K562 (cell line): ENCODE data around the gene FOSL2. TPM values are rescaled to one million over a fixed set of nuclear protein-coding genes. Genes with fewer than 3 reads are reported as not detected.

Experiments used
- ATAC-seq: fragments of 200-7000 bp; cut with Tn5 transposase; 3 replicates; pipeline ENCODE4 v1.9.1; 2020; ENCODE audit warnings: moderate library complexity
- BruUV-seq: library from RNA; stranded (reverse); fragments of 400-500 nt; replicated peaks from 2 replicates; lab custom pipeline; 2021; lab: Mats Ljungman, UMichigan
- CTCF ChIA-PET: fragments of 300-600 bp; formaldehyde crosslinking; extraction: SDS; loops from one replicate; lab custom pipeline; 2021; ENCODE audit warnings: low intra/inter-chr PET ratio; lab: Yijun Ruan, JAX
- POLR2A ChIA-PET: fragments of 300-600, 350-650 bp; sonication (Branson Sonifier 250); formaldehyde crosslinking; extraction: SDS; loops from one replicate; lab custom pipeline; 2021; ENCODE audit warnings: antibody characterized with exemption, inconsistent platforms; lab: Yijun Ruan, JAX
- DNase-seq, 4 experiments: peaks; one replicate each; pipeline versions ENCODE4 v3.0.0 to v3.0.0-alpha.2; 2011 to 2018; ENCODE audit warnings: low spot score in 3 of 4, mixed read lengths in 3 of 4; ENCODE audit errors: extremely low read depth in 1 of 4
- FAIRE-seq: peaks from 2 replicates; lab custom pipeline; 2011; peaks lifted over from hg19 to GRCh38; lab: Jason Lieb, UNC
- H2AFZ ChIP-seq: 2 replicates; pipeline ENCODE4 v1.6.0; 2011; ENCODE audit warnings: low read depth, low read length, control low read depth, inconsistent platforms
- H3K27ac ChIP-seq: fragments of 200-600 bp; 3 replicates; pipeline ENCODE4 v1.8.0; 2011; ENCODE audit warnings: low read depth, mild to moderate bottlenecking, control low read depth, inconsistent platforms, low read length, moderate library complexity, mixed read lengths; ENCODE audit errors: extremely low read depth
- H3K27me3 ChIP-seq, 2 experiments: fragments of 300-600 bp in 1 of 2; 2 replicates in 1 of 2; 3 replicates in 1 of 2; pipeline versions ENCODE4 v1.6.0 to v1.8.0; 2011; ENCODE audit warnings: inconsistent platforms in 2 of 2, low read length in 2 of 2, mild to moderate bottlenecking in 1 of 2, mixed read lengths in 1 of 2, moderate library complexity in 1 of 2; ENCODE audit not compliant: control insufficient read depth in 2 of 2, insufficient read depth in 2 of 2
- H3K36me3 ChIP-seq: fragments of 300-600 bp; 3 replicates; pipeline ENCODE4 v1.8.0; 2011; ENCODE audit warnings: mild to moderate bottlenecking, low read length, inconsistent platforms; ENCODE audit not compliant: control insufficient read depth, insufficient read depth
- H3K4me1 ChIP-seq, 2 experiments: fragments of 200-600 bp in 1 of 2; replicated peaks in 1 of 2; 2 replicates in 1 of 2; 3 replicates in 1 of 2; pipeline versions ENCODE4 v1.5.1 to v1.8.0; 2011; ENCODE audit warnings: inconsistent platforms in 2 of 2, low read length in 2 of 2, mild to moderate bottlenecking in 1 of 2, mixed read lengths in 1 of 2, moderate library complexity in 1 of 2; ENCODE audit not compliant: control insufficient read depth in 2 of 2, insufficient read depth in 2 of 2
- H3K4me2 ChIP-seq: 2 replicates; pipeline ENCODE4 v1.6.1; 2011; ENCODE audit warnings: low read length, control low read depth, inconsistent platforms, mixed read lengths; ENCODE audit not compliant: insufficient read depth
- H3K4me3 ChIP-seq: fragments of 200-600 bp; sonication (generic), shearing (Covaris generic); 2 replicates; pipeline ENCODE4 v1.5.1; 2016; ENCODE audit warnings: control low read depth, inconsistent platforms
- H3K79me2 ChIP-seq: fragments of 200-600 bp; 3 replicates; pipeline ENCODE4 v1.8.0; 2011; ENCODE audit warnings: low read length, inconsistent platforms; ENCODE audit not compliant: control insufficient read depth, insufficient read depth
- H3K9ac ChIP-seq, 2 experiments: 2 replicates each; pipeline versions ENCODE4 v1.6.0 to v1.6.1; 2011; ENCODE audit warnings: low read depth in 2 of 2, low read length in 2 of 2, control low read depth in 1 of 2, inconsistent platforms in 1 of 2, mild to moderate bottlenecking in 1 of 2, mixed read lengths in 1 of 2; ENCODE audit not compliant: insufficient read depth in 1 of 2
- H3K9me1 ChIP-seq: one replicate; pipeline ENCODE4 v1.6.0; 2011; ENCODE audit warnings: inconsistent platforms, mild to moderate bottlenecking, low read length, moderate library complexity; ENCODE audit not compliant: control insufficient read depth, insufficient read depth
- H3K9me3 ChIP-seq: replicated peaks from 2 replicates; pipeline ENCODE4 v1.5.1; 2011; ENCODE audit warnings: low read depth, low read length, inconsistent platforms; ENCODE audit not compliant: control insufficient read depth, insufficient read depth
- H4K20me1 ChIP-seq: replicated peaks from 2 replicates; pipeline ENCODE4 v1.6.1; 2011; ENCODE audit warnings: low read length, inconsistent platforms, mixed read lengths; ENCODE audit not compliant: control insufficient read depth, insufficient read depth
- BRF2 ChIP-seq: IDR thresholded peaks from 3 replicates; pipeline ENCODE4 v1.6.1; 2011; ENCODE audit warnings: borderline replicate concordance, mild to moderate bottlenecking; ENCODE audit not compliant: insufficient read length, insufficient read depth
- ELF1 ChIP-seq: fragments of 200-800 bp; sonication (Bioruptor generic); IDR thresholded peaks from 2 replicates; pipeline ENCODE4 v1.6.1; 2016; ENCODE audit warnings: missing genetic modification characterization, missing compliant biosample characterization
- HDAC3 ChIP-seq: fragments of 450-650 bp; IDR thresholded peaks from 2 replicates; pipeline ENCODE4 v1.6.1; 2018; ENCODE audit warnings: borderline replicate concordance, mild to moderate bottlenecking, moderate library complexity; ENCODE audit not compliant: partially characterized antibody
- ID3 ChIP-seq, 2 experiments: fragments of 250-450 bp in 1 of 2; fragments of 450-650 bp in 1 of 2; sonication (Bioruptor Pico) in 1 of 2; IDR thresholded peaks; 2 replicates each; pipeline versions ENCODE4 v1.6.1 to v1.8.0; 2016 to 2021; ENCODE audit warnings: mild to moderate bottlenecking in 2 of 2, moderate library complexity in 2 of 2, missing compliant biosample characterization in 1 of 2, missing genetic modification characterization in 1 of 2
- JUND ChIP-seq, 2 experiments: IDR thresholded peaks; 2 replicates in 1 of 2; 3 replicates in 1 of 2; pipeline ENCODE4 v1.6.1; 2011; ENCODE audit warnings: borderline replicate concordance in 2 of 2, low read depth in 2 of 2, low read length in 2 of 2, improper control_type of control experiment in 1 of 2, missing biosample characterization in 1 of 2, missing genetic modification characterization in 1 of 2, missing genetic modification reagents in 1 of 2
- KLF13 ChIP-seq: fragments of 450-650 bp; IDR thresholded peaks from 2 replicates; pipeline ENCODE4 v1.6.1; 2016; ENCODE audit warnings: missing genetic modification characterization, low read depth, mild to moderate bottlenecking, missing compliant biosample characterization, moderate library complexity, borderline replicate concordance
- MECOM ChIP-seq: fragments of 250-450 bp; sonication (Bioruptor Pico); IDR thresholded peaks from 2 replicates; pipeline ENCODE4 v1.8.0; 2022; ENCODE audit warnings: inconsistent platforms
- MNT ChIP-seq, 2 experiments: fragments of 450-650 bp; conservative IDR thresholded peaks; 2 replicates each; pipeline ENCODE4 v1.6.1; 2017; ENCODE audit warnings: mild to moderate bottlenecking in 2 of 2, moderate library complexity in 2 of 2
- OTX1 ChIP-seq: fragments of 450-650 bp; formaldehyde crosslinking; IDR thresholded peaks from 2 replicates; pipeline ENCODE4 v1.4.0; 2022; ENCODE audit warnings: mild to moderate bottlenecking
- PHF20 ChIP-seq: fragments of 450-650 bp; IDR thresholded peaks from 2 replicates; pipeline ENCODE4 v1.6.1; 2018; ENCODE audit not compliant: partially characterized antibody
- PML ChIP-seq: IDR thresholded peaks from 2 replicates; pipeline ENCODE4 v1.6.1; 2012; ENCODE audit warnings: low read length, inconsistent platforms
- POLR2AphosphoS5 ChIP-seq: IDR thresholded peaks from 2 replicates; pipeline ENCODE4 v1.6.1; 2011; ENCODE audit warnings: mild to moderate bottlenecking, low read depth, low read length, moderate library complexity; ENCODE audit not compliant: control insufficient read depth, insufficient read depth
- RBM17 ChIP-seq: fragments of 200-400 bp; formaldehyde crosslinking; IDR thresholded peaks from 2 replicates; pipeline ENCODE4 v1.6.1; 2017; ENCODE audit warnings: low read depth, mild to moderate bottlenecking, low read length, borderline replicate concordance
- SP2 ChIP-seq: IDR thresholded peaks from 2 replicates; pipeline ENCODE4 v1.6.1; 2011; ENCODE audit warnings: mild to moderate bottlenecking, low read depth, low read length, moderate library complexity; ENCODE audit not compliant: poor library complexity, severe bottlenecking; ENCODE audit errors: extremely low read depth
- ZNF785 ChIP-seq: fragments of 250-450 bp; sonication (Bioruptor Pico); IDR thresholded peaks from 2 replicates; pipeline ENCODE4 v1.4.0; 2020; ENCODE audit warnings: mild to moderate bottlenecking
- WGBS: fragments of 100-300 bp; shearing (Covaris generic); methylation state at CpG from one replicate; pipeline ENCODE4 v1.1.6; 2016; ENCODE audit warnings: low coverage, mixed read lengths; ENCODE audit not compliant: insufficient coverage; ENCODE audit errors: missing lambda C conversion rate; 5-methylcytosine and 5-hydroxymethylcytosine counted together
- in situ Hi-C: fragments of 300-500 bp; cut with MboI; formaldehyde crosslinking; loops from 4 replicates; pipeline ENCODE4 v1.15.0; 2018; ENCODE audit warnings: inconsistent platforms, mixed read lengths
- intact Hi-C: fragments of 100-400 bp; cut with micrococcal nuclease; formaldehyde crosslinking; loops from 2 replicates; pipeline ENCODE4 v1.14.2; 2022
- polyA plus RNA-seq, 8 experiments: library from polyadenylated mRNA; depleted of rRNA in 4 of 8; stranded (reverse) in 5 of 8; unstranded in 3 of 8; fragments of >200 nt; fragmentation: Nextera tagmentation in 2 of 8; fragmentation: Illumina TruSeq in 1 of 8; extraction: Ambion mirVana in 2 of 8; extraction: Trizol in 1 of 8; gene quantifications; 2 replicates each; pipeline versions ENCODE4 v1.2.1 to v1.2.3, GENCODE V29; 2011 to 2014; ENCODE audit warnings: inconsistent platforms in 1 of 8, missing spikeins in 1 of 8
- total RNA-seq, 7 experiments: library from RNA; depleted of rRNA in 6 of 7; stranded (reverse); fragments of >200 nt in 6 of 7; fragmentation: Illumina TruSeq in 2 of 7; extraction: Trizol in 2 of 7; gene quantifications; 2 replicates each; pipeline versions ENCODE4 v1.2.1 to v1.2.3, GENCODE V29; 2011 to 2021; ENCODE audit warnings: low replicate concordance in 1 of 7
- TF ChIP-seq, protein P1 (sequence below): sonication (generic); formaldehyde crosslinking; IDR thresholded peaks from 2 replicates; pipeline ENCODE4 v1.8.1; 2023; ENCODE audit warnings: mild to moderate bottlenecking, missing genetic modification reagents

The FOSL2 gene
- total and polyA plus RNA-seq, 9 of the 15 experiments (the other 6 are each of a cell fraction or from before 2014, with no cell fraction given), result 0.04 to 2.9 (median 0.80) TPM

DNA sequence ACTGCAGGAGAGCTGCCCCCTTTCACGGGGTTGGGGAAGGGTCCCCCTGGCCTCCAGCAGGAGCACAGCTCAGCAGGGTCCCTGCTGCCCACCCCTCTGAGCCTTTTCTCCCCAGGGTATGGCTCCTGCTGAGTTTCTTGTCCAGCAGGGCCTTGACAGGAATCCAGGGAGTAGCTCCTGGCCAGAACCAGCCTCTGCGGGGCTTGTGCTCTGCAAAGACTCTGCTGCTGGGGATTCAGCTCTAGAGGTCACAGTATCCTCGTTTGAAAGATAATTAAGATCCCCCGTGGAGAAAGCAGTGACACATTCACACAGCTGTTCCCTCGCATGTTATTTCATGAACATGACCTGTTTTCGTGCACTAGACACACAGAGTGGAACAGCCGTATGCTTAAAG lies 21.2 kb downstream of the FOSL2 start:
- Histone ChIP-seq H3K4me2 (no peak overlapping the region), H3K9me1 (no peaks in the 10 kb centered on the region), H3K27ac (no peak overlapping the region), H3K27me3 (peaks cover 6 to 26% of the 10 kb centered on the region in 2 experiments; a peak in 3 of 5 replicates), H3K9me3 (no peaks in the 10 kb centered on the region), H2AFZ (no peak overlapping the region), H3K79me2 (no peaks in the 10 kb centered on the region), H3K4me3 (no peak overlapping the region), H3K4me1 (peaks cover 0 to 10% of the 10 kb centered on the region in 2 experiments; a peak in 1 of 5 replicates), H3K9ac (no peak overlapping the region)
- BruUV-seq, result no TSS peak
- intact Hi-C loops, result no loop called here
- no peak for FAIRE-seq
- TF ChIP-seq POLR2AphosphoS5 (no peak), SP2 (no peak), BRF2 (no peak), HDAC3 (no peak), JUND (IDR thresholded peaks at IDR 0.05; ENCODE audit: borderline replicate concordance, low read depth, low read length) (no peak), JUND (tag; IDR thresholded peaks at IDR 0.05; ENCODE audit: borderline replicate concordance, low read depth, low read length) (no peak), ZNF785 (CRISPR knock-in tag) (no peak), OTX1 (CRISPR knock-in tag) (no peak), KLF13 (no peak), PHF20 (no peak), PML (no peak), ELF1 (tag) (no peak), MNT (conservative IDR thresholded peaks at IDR 0.05) (no peak), ID3 (CRISPR knock-in tag; IDR thresholded peaks at IDR 0.05) (no peak), ID3 (tag; IDR thresholded peaks at IDR 0.05) (no peak), MECOM (CRISPR knock-in tag) (no peak), RBM17 (no peak)
- TF ChIP-seq, protein P1, sequence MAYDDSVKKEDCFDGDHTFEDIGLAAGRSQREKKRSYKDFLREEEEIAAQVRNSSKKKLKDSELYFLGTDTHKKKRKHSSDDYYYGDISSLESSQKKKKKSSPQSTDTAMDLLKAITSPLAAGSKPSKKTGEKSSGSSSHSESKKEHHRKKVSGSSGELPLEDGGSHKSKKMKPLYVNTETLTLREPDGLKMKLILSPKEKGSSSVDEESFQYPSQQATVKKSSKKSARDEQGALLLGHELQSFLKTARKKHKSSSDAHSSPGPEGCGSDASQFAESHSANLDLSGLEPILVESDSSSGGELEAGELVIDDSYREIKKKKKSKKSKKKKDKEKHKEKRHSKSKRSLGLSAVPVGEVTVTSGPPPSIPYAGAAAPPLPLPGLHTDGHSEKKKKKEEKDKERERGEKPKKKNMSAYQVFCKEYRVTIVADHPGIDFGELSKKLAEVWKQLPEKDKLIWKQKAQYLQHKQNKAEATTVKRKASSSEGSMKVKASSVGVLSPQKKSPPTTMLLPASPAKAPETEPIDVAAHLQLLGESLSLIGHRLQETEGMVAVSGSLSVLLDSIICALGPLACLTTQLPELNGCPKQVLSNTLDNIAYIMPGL (CRISPR knock-in tag), result no peak
- TF ChIP-seq, all 486 proteins: peak for 0
- DNase-seq (no peak), ATAC-seq (no peak)
- Histone ChIP-seq H4K20me1 (no peaks in the 10 kb centered on the region), H3K36me3 (no peaks in the 10 kb centered on the region)
- in situ Hi-C loops, result no loop called here
- ChIA-PET CTCF (no interaction called here), POLR2A (no interaction called here)
- WGBS, result 11% methylated on average over 7 of the region's 7 CpGs
